Keratinocyte (primary cell): ENCODE measurements around the gene PRAMEF17. TPM values are rescaled to one million over a fixed set of nuclear protein-coding genes. Genes with fewer than 3 reads are reported as not detected.
"Not testable (repeated sequence)": the region's sequence is repeated elsewhere in the genome, so short reads cannot be mapped to it uniquely, and the experiment has no call there.

ENCODE experiments used
- DNase-seq: peaks from one replicate; pipeline ENCODE4 v3.0.0-alpha.2; 2011; ENCODE audit warnings: low read depth, missing footprints, low spot score
- FAIRE-seq: peaks from 2 replicates; lab custom pipeline; 2011; peaks lifted over from hg19 to GRCh38; lab: Jason Lieb, UNC
- H2AFZ ChIP-seq: 2 replicates; pipeline ENCODE4 v1.6.0; 2012; ENCODE audit warnings: low read length, control low read depth, inconsistent platforms; ENCODE audit not compliant: control insufficient read depth
- H3K27ac ChIP-seq: 2 replicates; pipeline ENCODE4 v1.5.1; 2011; ENCODE audit warnings: low read length; ENCODE audit not compliant: control insufficient read depth, insufficient read depth
- H3K27me3 ChIP-seq: 3 replicates; pipeline ENCODE4 v1.6.0; 2011; ENCODE audit warnings: low read length; ENCODE audit not compliant: control insufficient read depth, insufficient read depth; ENCODE audit errors: extremely low read depth
- H3K36me3 ChIP-seq, 2 experiments: 2 replicates in 1 of 2; 3 replicates in 1 of 2; pipeline ENCODE4 v1.5.1; 2011; ENCODE audit warnings: low read length in 2 of 2, mild to moderate bottlenecking in 1 of 2; ENCODE audit not compliant: control insufficient read depth in 2 of 2, insufficient read depth in 2 of 2; ENCODE audit errors: extremely low read depth in 1 of 2
- H3K4me1 ChIP-seq: 3 replicates; pipeline ENCODE4 v1.5.1; 2011; ENCODE audit warnings: low read length; ENCODE audit not compliant: control insufficient read depth, insufficient read depth; ENCODE audit errors: extremely low read depth
- H3K4me2 ChIP-seq: 3 replicates; pipeline ENCODE4 v1.6.0; 2011; ENCODE audit warnings: low read depth, low read length; ENCODE audit not compliant: control insufficient read depth, insufficient read depth; ENCODE audit errors: extremely low read depth
- H3K4me3 ChIP-seq, 3 experiments: fragments of 200-600 bp in 1 of 3; sonication (generic) in 1 of 3; 2 replicates in 2 of 3; 3 replicates in 1 of 3; pipeline ENCODE4 v1.5.1; 2011 to 2016; ENCODE audit warnings: low read length in 3 of 3, mild to moderate bottlenecking in 3 of 3, control low read depth in 2 of 3, inconsistent platforms in 1 of 3, low read depth in 1 of 3, mixed read lengths in 1 of 3, mixed run types in 1 of 3, moderate library complexity in 1 of 3; ENCODE audit not compliant: control insufficient read depth in 2 of 3, insufficient read depth in 2 of 3; ENCODE audit errors: extremely low read depth in 1 of 3
- H3K79me2 ChIP-seq: 2 replicates; pipeline ENCODE4 v1.6.0; 2012; ENCODE audit warnings: low read length; ENCODE audit not compliant: control insufficient read depth, insufficient read depth
- H3K9ac ChIP-seq: 3 replicates; pipeline ENCODE4 v1.6.0; 2011; ENCODE audit warnings: low read length; ENCODE audit not compliant: control insufficient read depth, insufficient read depth; ENCODE audit errors: extremely low read depth
- H3K9me1 ChIP-seq: 3 replicates; pipeline ENCODE4 v1.6.0; 2011; ENCODE audit warnings: low read length; ENCODE audit not compliant: control insufficient read depth, insufficient read depth; ENCODE audit errors: extremely low read depth
- H3K9me3 ChIP-seq: 2 replicates; pipeline ENCODE4 v1.5.1; 2012; ENCODE audit warnings: low read depth, low read length; ENCODE audit not compliant: control insufficient read depth
- H4K20me1 ChIP-seq: 3 replicates; pipeline ENCODE4 v1.6.0; 2011; ENCODE audit warnings: low read length; ENCODE audit not compliant: control insufficient read depth, insufficient read depth; ENCODE audit errors: extremely low read depth
- dilution Hi-C: fragments of 300-500 bp; cut with MboI; formaldehyde crosslinking; loops from one replicate; pipeline ENCODE4 v1.7.0; 2020; ENCODE audit warnings: low sequenced_read_pairs; ENCODE audit not compliant: extremely low pct_ligation_motif_present
- polyA minus RNA-seq, 3 experiments: library from RNA; depleted of rRNA, polyadenylated mRNA; stranded (reverse); fragments of >200 nt; gene quantifications; 1 replicate in 1 of 3; 2 replicates in 1 of 3; 3 replicates in 1 of 3; pipeline ENCODE4 v1.2.3, GENCODE V29; 2011
- polyA plus RNA-seq, 5 experiments: library from polyadenylated mRNA; depleted of rRNA in 3 of 5; stranded (reverse) in 3 of 5; stranded (forward) in 1 of 5; unstranded in 1 of 5; fragments of >200 nt; gene quantifications; 1 replicate in 1 of 5; 2 replicates in 3 of 5; 3 replicates in 1 of 5; pipeline versions ENCODE4 v1.2.1 to v1.2.3, GENCODE V29; 2011 to 2012; ENCODE audit warnings: missing spikeins in 2 of 5, low read depth in 1 of 5, low replicate concordance in 1 of 5

Gene PRAMEF17
- polyA plus RNA-seq (not detected in 3 replicates), polyA minus RNA-seq (not detected in 3 replicates)
- not detected for polyA plus RNA-seq (2011; ENCODE audit: low read depth)
- polyA plus RNA-seq (2011; cell fraction: cytosol; rRNA removed): not detected in 2 replicates
- polyA plus RNA-seq (2011; cell fraction: nucleus; rRNA removed): not detected in 2 replicates
- polyA plus RNA-seq (2012; ENCODE audit: low replicate concordance): not detected in 2 replicates
- polyA minus RNA-seq (2011; cell fraction: cytosol; rRNA and poly(A)+ RNA removed): not detected
- polyA minus RNA-seq (2011; cell fraction: nucleus; rRNA and poly(A)+ RNA removed): not detected in 2 replicates

DNA sequence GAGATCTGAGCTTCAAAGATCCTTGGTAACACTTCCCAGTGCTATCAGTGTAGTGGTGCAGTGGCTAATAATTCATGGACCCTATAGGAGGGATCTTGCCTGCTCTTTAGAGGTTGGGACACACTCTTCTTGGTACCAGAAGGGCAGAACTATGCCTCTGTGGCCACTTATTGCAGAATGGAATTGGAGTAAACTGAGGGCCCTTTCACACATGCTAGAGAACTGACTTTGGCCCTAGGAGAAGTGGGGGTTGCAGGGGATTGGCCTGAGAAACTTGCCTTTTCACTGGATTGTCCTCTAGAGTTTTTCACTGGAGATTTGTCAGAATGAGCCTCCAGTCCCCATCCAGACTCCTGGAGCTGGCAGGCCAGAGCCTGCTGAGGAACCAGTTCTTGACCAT lies at the start of gene PRAMEF17:
Gene PRAMEF17, plus strand, starts transcription at position 301 of the 400 bp plus-strand sequence. Its CDS starts 26 bp downstream, at position 327.
- H3K4me2 ChIP-seq, DNase-seq, H3K9me1 ChIP-seq, H3K4me1 ChIP-seq, dilution Hi-C loops, H3K27ac ChIP-seq, H3K36me3 ChIP-seq, H3K27me3 ChIP-seq, H3K4me3 ChIP-seq, H2AFZ ChIP-seq, H3K9ac ChIP-seq, H3K9me3 ChIP-seq, H4K20me1 ChIP-seq, H3K79me2 ChIP-seq, FAIRE-seq: not testable (repeated sequence)

DNA sequence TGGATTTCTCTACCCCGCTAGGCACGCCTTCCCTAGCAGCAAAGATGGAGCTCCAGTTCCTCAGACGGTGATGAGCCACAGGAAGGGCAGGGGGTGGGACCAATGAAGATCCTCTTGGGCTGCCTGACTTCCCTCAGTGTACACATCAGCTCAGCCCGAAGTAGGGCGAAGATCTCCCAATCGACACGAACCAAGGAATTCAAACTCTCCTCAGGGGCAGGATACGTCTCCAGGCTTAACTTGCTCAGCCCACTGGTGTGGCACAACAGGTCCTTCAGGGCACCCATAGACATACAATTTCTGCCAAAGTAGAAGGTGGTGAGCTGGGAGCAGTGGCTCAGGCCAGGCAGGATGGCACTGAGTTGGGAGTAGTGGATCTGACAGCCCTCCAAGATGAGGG lies 46.9 kb upstream of the PRAMEF17 start:
- H3K27ac ChIP-seq, dilution Hi-C loops, H3K27me3 ChIP-seq, H3K4me3 ChIP-seq, H3K9me1 ChIP-seq, H3K9ac ChIP-seq, FAIRE-seq, DNase-seq, H2AFZ ChIP-seq, H4K20me1 ChIP-seq, H3K4me2 ChIP-seq, H3K79me2 ChIP-seq, H3K36me3 ChIP-seq, H3K4me1 ChIP-seq, H3K9me3 ChIP-seq: not testable (repeated sequence)

DNA sequence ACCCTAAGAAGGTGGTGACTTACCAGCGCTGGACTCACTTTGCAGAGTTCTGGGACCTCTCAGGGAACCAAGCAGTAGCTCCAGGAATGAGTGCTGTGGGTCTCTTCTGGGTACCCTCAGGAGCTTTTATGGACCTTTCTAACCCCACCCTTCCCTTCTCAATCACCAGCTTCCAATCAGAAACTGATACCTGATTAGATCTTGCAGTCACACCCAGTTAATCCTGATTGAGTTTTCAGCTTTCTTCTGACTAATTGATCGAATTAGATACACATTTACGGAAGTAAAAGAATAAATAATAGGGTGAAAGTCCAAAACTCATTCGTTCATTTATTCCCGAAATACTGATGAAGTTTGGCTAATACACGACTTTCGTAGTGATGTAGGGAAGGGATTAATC lies 42.4 kb upstream of the PRAMEF17 start, which contains the start of gene PRAMEF14:
Gene PRAMEF14, minus strand, starts transcription at position 101 of the 400 bp plus-strand sequence. CDS start 1,820 bp downstream, outside the sequence.
- H3K9me3 ChIP-seq, H3K4me3 ChIP-seq, H3K9me1 ChIP-seq, H2AFZ ChIP-seq, DNase-seq, H4K20me1 ChIP-seq, H3K36me3 ChIP-seq, FAIRE-seq, H3K79me2 ChIP-seq, H3K9ac ChIP-seq, dilution Hi-C loops, H3K4me2 ChIP-seq, H3K27me3 ChIP-seq, H3K4me1 ChIP-seq, H3K27ac ChIP-seq: not testable (repeated sequence)

- H3K36me3 ChIP-seq, H3K4me1 ChIP-seq, H3K79me2 ChIP-seq, H4K20me1 ChIP-seq, H3K27ac ChIP-seq, FAIRE-seq, H2AFZ ChIP-seq, H3K9ac ChIP-seq, H3K4me2 ChIP-seq, dilution Hi-C loops, H3K9me1 ChIP-seq, H3K4me3 ChIP-seq, DNase-seq, H3K9me3 ChIP-seq, H3K27me3 ChIP-seq: not testable (repeated sequence)
These were observed 36.0 kb upstream of the PRAMEF17 start for GRCh38 chr1:13353476-13353875.

- H3K36me3 ChIP-seq, H3K27ac ChIP-seq, dilution Hi-C loops, H3K4me1 ChIP-seq, H3K4me3 ChIP-seq, DNase-seq, H4K20me1 ChIP-seq, H3K9me3 ChIP-seq, H2AFZ ChIP-seq, FAIRE-seq, H3K9me1 ChIP-seq, H3K9ac ChIP-seq, H3K79me2 ChIP-seq, H3K4me2 ChIP-seq, H3K27me3 ChIP-seq: not testable (repeated sequence)
These were observed 35.0 kb upstream of the PRAMEF17 start for GRCh38 chr1:13354475-13354874.
